ENCODE data around the gene LCN2. TPM values are rescaled to one million over a fixed set of nuclear protein-coding genes. Genes with fewer than 3 reads are reported as not detected.

LCN2 gene
- total and polyA plus RNA-seq, 10 of the 15 experiments (the other 5 are each of a cell fraction or from before 2014, with no cell fraction given), result not detected

DNA sequence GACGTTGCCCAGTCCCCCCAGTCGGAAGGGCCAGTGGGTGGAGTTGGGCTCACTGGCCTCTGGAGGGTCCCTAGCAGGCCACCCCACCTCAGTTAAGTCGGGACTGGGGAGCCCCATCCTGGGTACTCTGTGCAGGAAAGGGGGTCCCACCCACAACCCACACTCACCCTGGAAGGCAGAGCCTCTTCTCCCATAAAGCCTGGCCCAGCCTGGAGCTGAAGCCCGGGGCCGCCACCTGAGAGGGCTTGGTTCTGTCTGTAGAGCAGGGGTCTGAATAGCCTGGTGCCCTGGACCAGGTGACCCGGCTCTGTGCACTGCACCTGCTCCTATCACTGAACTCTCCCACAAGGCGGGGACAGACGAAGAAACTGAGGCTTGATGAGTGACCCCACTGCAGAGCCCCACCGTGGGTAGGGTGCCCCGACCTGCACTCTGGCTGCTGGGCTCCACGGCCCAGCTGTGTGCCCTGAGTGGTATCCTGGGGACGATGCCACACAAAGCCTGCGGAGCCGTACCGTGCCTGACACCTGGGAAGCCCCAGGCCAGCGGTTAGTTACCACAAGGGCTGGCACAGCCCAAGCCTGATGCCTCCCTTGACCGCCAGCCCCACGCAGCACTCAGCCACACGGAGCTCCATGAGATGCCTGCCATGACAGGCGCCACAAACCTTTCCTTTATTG is 29.1 kb upstream of the LCN2 start:
- Histone ChIP-seq H3K9me3 (replicated peaks; ENCODE audit: control insufficient read depth, insufficient read depth, low read length) (no peaks in the 10 kb centered on the region), H3K4me2 (ENCODE audit: control insufficient read depth, insufficient read depth) (no peak overlapping the region), H3K4me3 (no peak overlapping the region), H3K9ac (ENCODE audit: control insufficient read depth, insufficient read depth, low read length) (no peak overlapping the region), H2AFZ (ENCODE audit: control insufficient read depth, low read depth, low read length) (no peak overlapping the region), H3K79me2 (ENCODE audit: control insufficient read depth, insufficient read depth, low read length) (peaks cover 8% of the 10 kb centered on the region), H3K36me3 (ENCODE audit: control insufficient read depth in 2 of 2, insufficient read depth in 2 of 2, low read length in 1 of 2) (peaks cover 8 to 22% of the 10 kb centered on the region in 2 experiments; a peak in 3 of 4 replicates), H3K27ac (ENCODE audit: control insufficient read depth, insufficient read depth) (no peak overlapping the region), H3K4me1 (ENCODE audit: control insufficient read depth, insufficient read depth, low read length) (peaks cover 16% of the 10 kb centered on the region), H3K27me3 (replicated peaks in 1 of 2; ENCODE audit: control insufficient read depth in 2 of 2, insufficient read depth in 2 of 2, low read length in 1 of 2) (no peaks in the 10 kb centered on the region), H4K20me1 (ENCODE audit: control insufficient read depth, insufficient read depth) (no peaks in the 10 kb centered on the region)
- no TSS peak for BruUV-seq (replicated peaks)
- intact Hi-C loops (cut with micrococcal nuclease; ENCODE audit: unreplicated experiment) (no loop called here), in situ Hi-C loops (cut with MboI) (no loop called here)
- RAD21 ChIA-PET (ENCODE audit: unreplicated experiment), result no interaction called here
- TF ChIP-seq POLR2A (IDR thresholded peaks at IDR 0.05; ENCODE audit: low read depth, low read length), result peak; percentile 53
- TF ChIP-seq, protein P1, sequence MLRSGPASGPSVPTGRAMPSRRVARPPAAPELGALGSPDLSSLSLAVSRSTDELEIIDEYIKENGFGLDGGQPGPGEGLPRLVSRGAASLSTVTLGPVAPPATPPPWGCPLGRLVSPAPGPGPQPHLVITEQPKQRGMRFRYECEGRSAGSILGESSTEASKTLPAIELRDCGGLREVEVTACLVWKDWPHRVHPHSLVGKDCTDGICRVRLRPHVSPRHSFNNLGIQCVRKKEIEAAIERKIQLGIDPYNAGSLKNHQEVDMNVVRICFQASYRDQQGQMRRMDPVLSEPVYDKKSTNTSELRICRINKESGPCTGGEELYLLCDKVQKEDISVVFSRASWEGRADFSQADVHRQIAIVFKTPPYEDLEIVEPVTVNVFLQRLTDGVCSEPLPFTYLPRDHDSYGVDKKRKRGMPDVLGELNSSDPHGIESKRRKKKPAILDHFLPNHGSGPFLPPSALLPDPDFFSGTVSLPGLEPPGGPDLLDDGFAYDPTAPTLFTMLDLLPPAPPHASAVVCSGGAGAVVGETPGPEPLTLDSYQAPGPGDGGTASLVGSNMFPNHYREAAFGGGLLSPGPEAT (IDR thresholded peaks at IDR 0.05; ENCODE audit: low read depth), result no peak
- peak; percentile 19; the same call in 1 of the 2 replicates for TF ChIP-seq POLR2AphosphoS5 (IDR thresholded peaks at IDR 0.05; ENCODE audit: low read length)
- SMC1A ChIA-PET (ENCODE audit: uncharacterized antibody, unreplicated experiment), result no interaction called here
- POLR2A ChIA-PET, result interaction anchor here (1.1 to 1.2 kb wide), 2 partner anchors 8 to 53 kb away, joined by 3 to 4 read pairs; partner anchors contain the start of genes NAIF1 and SLC25A25
- FAIRE-seq (no peak), ATAC-seq (no peak), DNase-seq (ENCODE audit: low read depth, low spot score) (no peak)
- CTCF ChIA-PET, result interaction anchor here (0.7 to 1.1 kb wide), 3 partner anchors 23 to 128 kb away, joined by 3 read pairs; no protein-coding TSS in a partner anchor
- 84% methylated on average over 20 of the region's 20 CpGs for WGBS (ENCODE audit: insufficient coverage, insufficient replicate concordance, low lambda C conversion rate, missing lambda C conversion rate)

DNA sequence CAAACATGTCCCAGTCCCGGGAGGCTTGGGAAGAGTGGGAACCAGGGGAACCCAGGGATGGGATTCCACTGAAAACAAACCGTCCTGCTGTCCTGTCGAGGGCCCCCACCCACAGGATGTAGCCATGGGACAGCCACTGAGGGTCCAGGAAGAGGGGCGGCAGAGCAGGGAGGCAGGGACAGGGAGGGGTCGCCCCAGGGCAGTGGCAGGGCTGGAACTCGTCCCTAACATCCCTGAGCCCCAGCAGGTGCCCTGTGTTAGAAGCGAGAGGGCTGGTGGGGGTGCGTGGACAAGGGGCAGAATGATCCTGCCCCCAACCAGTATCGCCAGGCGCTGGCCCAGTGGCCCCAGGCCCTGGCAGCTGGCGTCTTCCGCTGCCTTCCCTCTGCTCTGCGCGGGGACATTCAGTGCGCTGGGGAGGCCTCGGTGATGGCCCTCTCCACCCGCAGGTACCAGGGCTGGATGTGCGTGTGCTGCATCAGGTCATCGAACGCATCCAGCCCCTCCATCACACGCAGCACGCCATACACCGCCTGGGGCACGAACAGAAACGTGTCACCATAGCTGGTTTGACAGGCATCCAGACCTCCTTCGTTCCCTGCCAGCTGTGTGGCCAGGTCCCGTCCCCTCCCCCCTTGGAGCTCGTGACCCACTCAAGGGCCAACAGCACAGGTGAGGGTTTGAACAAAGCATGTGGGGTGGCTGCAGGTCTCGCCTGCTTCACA is 28.4 kb upstream of the LCN2 start:
- Histone ChIP-seq H4K20me1 (ENCODE audit: control insufficient read depth, insufficient read depth) (no peaks in the 10 kb centered on the region), H3K4me3 (no peak overlapping the region), H2AFZ (ENCODE audit: control insufficient read depth, low read depth, low read length) (no peak overlapping the region), H3K79me2 (ENCODE audit: control insufficient read depth, insufficient read depth, low read length) (peaks cover 15% of the 10 kb centered on the region), H3K4me2 (ENCODE audit: control insufficient read depth, insufficient read depth) (no peak overlapping the region), H3K4me1 (ENCODE audit: control insufficient read depth, insufficient read depth, low read length) (peaks cover 13% of the 10 kb centered on the region), H3K27me3 (replicated peaks in 1 of 2; ENCODE audit: control insufficient read depth in 2 of 2, insufficient read depth in 2 of 2, low read length in 1 of 2) (no peaks in the 10 kb centered on the region), H3K27ac (ENCODE audit: control insufficient read depth, insufficient read depth) (no peak overlapping the region), H3K9ac (ENCODE audit: control insufficient read depth, insufficient read depth, low read length) (no peak overlapping the region), H3K36me3 (ENCODE audit: control insufficient read depth in 2 of 2, insufficient read depth in 2 of 2, low read length in 1 of 2) (peaks cover 8 to 22% of the 10 kb centered on the region in 2 experiments; a peak in 3 of 4 replicates), H3K9me3 (replicated peaks; ENCODE audit: control insufficient read depth, insufficient read depth, low read length) (no peaks in the 10 kb centered on the region)
- TF ChIP-seq EZH2 (IDR thresholded peaks at IDR 0.05; ENCODE audit: borderline replicate concordance, control insufficient read depth, low read depth, low read length), result no peak
- TF ChIP-seq POLR2A (IDR thresholded peaks at IDR 0.05; ENCODE audit: low read depth, low read length), result 0 out of 2 replicates have a peak, but pooled peaks have one; percentile 14
- no peak for TF ChIP-seq KAT2A (conservative IDR thresholded peaks at IDR 0.05; ENCODE audit: control insufficient read depth, low read depth, low read length)
- no peak for TF ChIP-seq FOXM1 (IDR thresholded peaks at IDR 0.05; ENCODE audit: low read depth, low read length)
- TF ChIP-seq, protein P2, sequence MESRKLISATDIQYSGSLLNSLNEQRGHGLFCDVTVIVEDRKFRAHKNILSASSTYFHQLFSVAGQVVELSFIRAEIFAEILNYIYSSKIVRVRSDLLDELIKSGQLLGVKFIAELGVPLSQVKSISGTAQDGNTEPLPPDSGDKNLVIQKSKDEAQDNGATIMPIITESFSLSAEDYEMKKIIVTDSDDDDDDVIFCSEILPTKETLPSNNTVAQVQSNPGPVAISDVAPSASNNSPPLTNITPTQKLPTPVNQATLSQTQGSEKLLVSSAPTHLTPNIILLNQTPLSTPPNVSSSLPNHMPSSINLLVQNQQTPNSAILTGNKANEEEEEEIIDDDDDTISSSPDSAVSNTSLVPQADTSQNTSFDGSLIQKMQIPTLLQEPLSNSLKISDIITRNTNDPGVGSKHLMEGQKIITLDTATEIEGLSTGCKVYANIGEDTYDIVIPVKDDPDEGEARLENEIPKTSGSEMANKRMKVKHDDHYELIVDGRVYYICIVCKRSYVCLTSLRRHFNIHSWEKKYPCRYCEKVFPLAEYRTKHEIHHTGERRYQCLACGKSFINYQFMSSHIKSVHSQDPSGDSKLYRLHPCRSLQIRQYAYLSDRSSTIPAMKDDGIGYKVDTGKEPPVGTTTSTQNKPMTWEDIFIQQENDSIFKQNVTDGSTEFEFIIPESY (IDR thresholded peaks at IDR 0.05), result no peak
- TF ChIP-seq PAX8 (IDR thresholded peaks at IDR 0.05), result no peak
- ChIA-PET POLR2A (no interaction called here), CTCF (no interaction called here), SMC1A (ENCODE audit: uncharacterized antibody, unreplicated experiment) (no interaction called here), RAD21 (ENCODE audit: unreplicated experiment) (no interaction called here)
- in situ Hi-C loops (cut with MboI) (no loop called here), intact Hi-C loops (cut with micrococcal nuclease; ENCODE audit: unreplicated experiment) (no loop called here)
- ATAC-seq, result no peak
- 91% methylated on average over 25 of the region's 29 CpGs for WGBS (ENCODE audit: insufficient coverage, insufficient replicate concordance, low lambda C conversion rate, missing lambda C conversion rate)
- no peak for FAIRE-seq
- BruUV-seq (replicated peaks), result TSS peak; percentile 7
- DNase-seq (ENCODE audit: low read depth, low spot score), result no peak

Measured in GM12878 (cell line).